ENCODE results near the gene EXOSC7. TPM values are rescaled to one million over a fixed set of nuclear protein-coding genes. Genes with fewer than 3 reads are reported as not detected.

Gene EXOSC7
- polyA plus RNA-seq, 1 donor (not counting 4 experiments of a cell fraction or from before 2014, with no cell fraction given) = 94.4 TPM

GRCh38 chr3:45032113-45032512 is 56.1 kb downstream of the EXOSC7 start:
- no peaks in the 10 kb centered on the region for H4K20me1 ChIP-seq (ENCODE audit: control insufficient read depth, extremely low read depth, insufficient read depth, low read length)
- TF ChIP-seq CTCF (optimal IDR thresholded peaks at IDR 0.05 in 1 of 3, IDR thresholded peaks at IDR 0.05 in 1 of 3, conservative IDR thresholded peaks at IDR 0.05 in 1 of 3; ENCODE audit: extremely low read depth in 1 of 3, insufficient read depth in 2 of 3, low read length in 3 of 3) (no peak), EZH2 (IDR thresholded peaks at IDR 0.05; ENCODE audit: low read length) (no peak)
- FAIRE-seq = no peak
- peaks cover 3% of the 10 kb centered on the region for H3K4me1 ChIP-seq (ENCODE audit: control insufficient read depth, extremely low read depth, insufficient read depth, low read length)
- H3K27me3 ChIP-seq (ENCODE audit: control insufficient read depth, extremely low read depth, insufficient read depth, low read length) = no peaks in the 10 kb centered on the region
- H3K4me3 ChIP-seq (ENCODE audit: control insufficient read depth in 2 of 3, extremely low read depth in 1 of 3, insufficient read depth in 2 of 3, low read depth in 1 of 3, low read length in 3 of 3) = no peak overlapping the region
- no peaks in the 10 kb centered on the region for H3K9me1 ChIP-seq (ENCODE audit: control insufficient read depth, extremely low read depth, insufficient read depth, low read length)
- no peak overlapping the region for H2AFZ ChIP-seq (ENCODE audit: control insufficient read depth, low read length)
- H3K36me3 ChIP-seq (ENCODE audit: control insufficient read depth in 2 of 2, extremely low read depth in 1 of 2, insufficient read depth in 2 of 2, low read length in 2 of 2) = no peaks in the 10 kb centered on the region
- no peak overlapping the region for H3K4me2 ChIP-seq (ENCODE audit: control insufficient read depth, extremely low read depth, insufficient read depth, low read depth, low read length)
- H3K9me3 ChIP-seq (ENCODE audit: control insufficient read depth, low read depth, low read length) = no peaks in the 10 kb centered on the region
- dilution Hi-C loops (cut with MboI; ENCODE audit: extremely low pct_ligation_motif_present, low sequenced_read_pairs) = no loop called here
- no peak for DNase-seq (ENCODE audit: low read depth, low spot score)
- no peak overlapping the region for H3K27ac ChIP-seq (ENCODE audit: control insufficient read depth, insufficient read depth, low read length)
- H3K9ac ChIP-seq (ENCODE audit: control insufficient read depth, extremely low read depth, insufficient read depth, low read length) = no peak overlapping the region
- H3K79me2 ChIP-seq (ENCODE audit: control insufficient read depth, insufficient read depth, low read length) = no peaks in the 10 kb centered on the region

- H3K27ac ChIP-seq (ENCODE audit: control insufficient read depth, insufficient read depth, low read length) = no peak overlapping the region
- H3K79me2 ChIP-seq (ENCODE audit: control insufficient read depth, insufficient read depth, low read length) = no peaks in the 10 kb centered on the region
- no peaks in the 10 kb centered on the region for H3K36me3 ChIP-seq (ENCODE audit: control insufficient read depth in 2 of 2, extremely low read depth in 1 of 2, insufficient read depth in 2 of 2, low read length in 2 of 2)
- FAIRE-seq (no peak), DNase-seq (ENCODE audit: low read depth, low spot score) (no peak)
- H2AFZ ChIP-seq (ENCODE audit: control insufficient read depth, low read length) = no peak overlapping the region
- no peak overlapping the region for H3K4me3 ChIP-seq (ENCODE audit: control insufficient read depth in 2 of 3, extremely low read depth in 1 of 3, insufficient read depth in 2 of 3, low read depth in 1 of 3, low read length in 3 of 3)
- H3K27me3 ChIP-seq (ENCODE audit: control insufficient read depth, extremely low read depth, insufficient read depth, low read length) = no peaks in the 10 kb centered on the region
- no peak for TF ChIP-seq CTCF (optimal IDR thresholded peaks at IDR 0.05 in 1 of 3, IDR thresholded peaks at IDR 0.05 in 1 of 3, conservative IDR thresholded peaks at IDR 0.05 in 1 of 3; ENCODE audit: extremely low read depth in 1 of 3, insufficient read depth in 2 of 3, low read length in 3 of 3)
- no peak for TF ChIP-seq EZH2 (IDR thresholded peaks at IDR 0.05; ENCODE audit: low read length)
- H3K9me1 ChIP-seq (ENCODE audit: control insufficient read depth, extremely low read depth, insufficient read depth, low read length) = no peaks in the 10 kb centered on the region
- dilution Hi-C loops (cut with MboI; ENCODE audit: extremely low pct_ligation_motif_present, low sequenced_read_pairs) = no loop called here
- no peaks in the 10 kb centered on the region for H4K20me1 ChIP-seq (ENCODE audit: control insufficient read depth, extremely low read depth, insufficient read depth, low read length)
- H3K4me1 ChIP-seq (ENCODE audit: control insufficient read depth, extremely low read depth, insufficient read depth, low read length) = peaks cover 12% of the 10 kb centered on the region
- no peaks in the 10 kb centered on the region for H3K9me3 ChIP-seq (ENCODE audit: control insufficient read depth, low read depth, low read length)
- no peak overlapping the region for H3K9ac ChIP-seq (ENCODE audit: control insufficient read depth, extremely low read depth, insufficient read depth, low read length)
- no peak overlapping the region for H3K4me2 ChIP-seq (ENCODE audit: control insufficient read depth, extremely low read depth, insufficient read depth, low read depth, low read length)
Observed at GRCh38 chr3:45033791-45034190, 57.7 kb downstream of the EXOSC7 start.

Data from keratinocyte (primary cell).